SKM-1 (cell line): ENCODE measurements around the gene TSC22D2.

ENCODE experiments used
- DNase-seq: peaks from one replicate; lab custom pipeline; 2025; ENCODE audit not compliant: unreplicated experiment; lab: John Stamatoyannopoulos, UW

The TSC22D2 gene

GRCh38 chr3:150384296-150385212, 23.5 kb upstream of the TSC22D2 start:
- peak; percentile 91 for DNase-seq

- peak; percentile 24 for DNase-seq
These were observed 22.5 kb upstream of the TSC22D2 start for GRCh38 chr3:150385296-150386242.

- no peak for DNase-seq
These were observed 19.3 kb upstream of the TSC22D2 start for GRCh38 chr3:150388498-150389418.

DNA sequence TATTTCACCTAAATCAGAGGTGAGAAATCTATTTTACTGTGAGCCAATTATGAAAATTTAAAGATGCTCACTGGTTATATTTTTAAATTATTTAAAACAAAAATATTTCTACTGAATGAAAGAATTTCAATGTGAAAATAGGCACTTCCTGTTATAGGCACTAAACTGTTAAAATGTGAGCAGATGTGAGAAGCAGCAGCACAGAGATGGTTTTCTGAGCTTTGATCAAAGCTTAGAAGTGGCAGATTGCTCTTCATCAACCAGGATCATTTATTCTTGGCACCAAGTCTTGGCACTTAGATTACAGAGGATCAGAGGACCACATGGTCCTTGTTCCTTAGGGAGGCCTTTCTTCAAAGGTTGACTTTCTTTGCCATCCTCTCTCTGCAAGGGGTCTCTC, 18.0 kb upstream of the TSC22D2 start:
- DNase-seq: no peak

- DNase-seq: no peak
These were observed 16.9 kb upstream of the TSC22D2 start for GRCh38 chr3:150391161-150391560.

GRCh38 chr3:150393745-150394144, 14.4 kb upstream of the TSC22D2 start:
- DNase-seq: no peak

DNA sequence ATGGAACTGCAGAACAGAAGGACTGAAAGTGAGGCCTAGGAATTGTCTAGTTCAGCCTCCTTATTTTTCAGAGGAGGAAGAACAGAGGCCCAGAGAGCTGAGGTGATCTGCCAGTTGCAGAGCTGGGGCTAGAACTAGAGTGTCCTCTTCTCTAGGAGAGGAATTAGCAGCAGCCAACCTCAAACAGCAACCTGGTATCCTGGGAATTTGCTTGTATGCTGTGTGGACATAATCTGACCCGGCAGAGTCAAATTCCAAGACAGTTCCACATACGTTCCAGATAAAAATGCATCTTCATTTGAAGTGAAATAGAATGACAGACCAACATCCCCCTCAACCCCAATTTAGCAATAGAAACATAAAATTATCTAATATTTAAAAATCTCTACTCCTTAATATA, 13.5 kb upstream of the TSC22D2 start:
- no peak for DNase-seq

- no peak for DNase-seq
These were observed 11.6 kb upstream of the TSC22D2 start for GRCh38 chr3:150396491-150396890.

- DNase-seq: no peak
These were observed 11.0 kb upstream of the TSC22D2 start for GRCh38 chr3:150396956-150397550.

GRCh38 chr3:150399060-150399459, 9.0 kb upstream of the TSC22D2 start:
- DNase-seq: no peak

DNA sequence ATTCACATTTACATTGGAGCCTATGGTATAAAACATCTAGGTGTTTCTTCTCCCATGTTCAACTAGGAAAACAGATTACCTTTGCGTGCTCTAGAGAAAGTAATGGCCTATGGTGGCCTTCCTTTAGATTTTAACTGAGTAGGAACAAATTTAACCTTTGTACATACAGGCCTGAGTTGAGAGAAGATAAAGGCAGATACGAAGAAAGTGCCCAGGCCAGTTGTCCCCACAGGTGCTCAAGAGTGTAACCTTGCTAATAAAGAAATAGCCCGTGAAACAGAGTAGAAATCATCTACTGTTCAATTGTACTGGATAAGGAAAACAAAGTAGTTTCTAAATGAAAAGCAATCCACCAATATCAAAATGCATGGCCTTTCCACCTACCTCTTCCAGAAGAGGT, 6.8 kb upstream of the TSC22D2 start:
- no peak for DNase-seq

- DNase-seq: no peak
These were observed 5.9 kb upstream of the TSC22D2 start for GRCh38 chr3:150402217-150402616.

GRCh38 chr3:150404023-150404422, 4.1 kb upstream of the TSC22D2 start:
- DNase-seq: no peak

GRCh38 chr3:150407051-150407807, 869 bp upstream of the TSC22D2 start:
- no peak for DNase-seq

- peak; percentile 71 for DNase-seq
These were observed 284 bp upstream of the TSC22D2 start for GRCh38 chr3:150407808-150408220.

DNA sequence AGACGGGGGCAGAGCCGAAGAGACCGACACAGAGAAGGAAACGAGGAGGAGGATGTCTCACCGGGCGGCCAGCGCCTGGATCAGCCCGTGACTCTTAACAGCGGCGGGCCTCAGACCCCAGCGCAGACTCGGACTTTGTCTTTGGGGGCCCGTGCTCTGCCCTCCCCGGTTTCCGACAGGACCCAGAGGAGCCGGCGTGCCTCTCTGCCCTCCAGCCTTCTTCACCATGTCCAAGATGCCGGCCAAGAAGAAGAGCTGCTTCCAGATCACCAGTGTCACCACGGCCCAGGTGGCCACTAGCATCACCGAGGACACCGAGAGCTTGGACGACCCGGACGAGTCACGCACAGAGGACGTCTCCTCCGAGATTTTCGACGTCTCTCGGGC, 1.0 kb downstream of the TSC22D2 start:
- no peak for DNase-seq

GRCh38 chr3:150409512-150410310, 1.6 kb downstream of the TSC22D2 start:
- no peak for DNase-seq

GRCh38 chr3:150410311-150411105, 2.4 kb downstream of the TSC22D2 start:
- no peak for DNase-seq
